WI38 (cell line): ENCODE data around the gene IGF2BP2.

Experiments
- H3K4me3 ChIP-seq: 2 replicates; pipeline ENCODE4 v1.5.1; 2011; ENCODE audit warnings: low read depth, mild to moderate bottlenecking, control low read depth, low read length
- TF ChIP-seq, protein P1 (sequence below): IDR thresholded peaks from 2 replicates; pipeline ENCODE4 v1.5.1; 2012; ENCODE audit warnings: low read depth, mild to moderate bottlenecking, control low read depth, low read length

The IGF2BP2 gene

DNA sequence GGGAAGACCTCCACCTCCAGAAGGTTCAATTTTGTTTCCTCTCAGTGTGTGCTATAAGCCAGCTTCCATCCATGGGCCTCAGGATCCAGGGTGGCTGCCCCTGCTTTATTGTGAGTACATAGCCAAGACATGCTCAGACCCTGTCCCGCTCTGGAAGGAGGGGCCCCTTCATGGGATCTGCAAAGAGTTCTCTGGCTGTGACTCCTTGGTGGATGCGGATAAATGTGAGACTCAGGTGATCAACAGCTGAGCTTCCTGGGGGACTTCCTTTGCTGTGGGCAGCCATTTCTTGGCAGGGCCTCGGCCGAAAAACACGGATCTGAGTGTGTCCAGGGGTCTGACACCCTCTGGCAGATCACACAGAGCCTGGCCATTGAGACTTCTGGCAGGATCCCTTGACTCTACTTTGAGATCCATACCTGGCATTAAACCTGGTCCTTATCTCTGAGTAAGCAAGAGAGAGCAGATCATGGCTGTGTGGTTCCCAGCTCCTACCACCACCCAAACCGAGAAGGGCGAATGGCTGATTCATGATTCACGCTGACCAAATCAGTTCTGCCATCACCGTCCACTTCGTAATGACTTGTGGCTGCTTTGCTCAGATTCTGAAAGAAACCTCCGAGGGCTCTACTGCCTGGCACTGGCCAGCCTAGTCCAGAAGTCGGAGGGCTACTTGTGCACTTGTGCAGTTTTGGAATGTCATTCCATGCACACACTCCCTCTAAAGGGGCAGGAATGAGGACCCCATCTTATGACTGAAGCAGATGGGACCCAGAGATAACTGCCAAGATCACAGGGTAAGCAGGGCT is 170.7 kb downstream of the IGF2BP2 start:
- TF ChIP-seq, protein P1, sequence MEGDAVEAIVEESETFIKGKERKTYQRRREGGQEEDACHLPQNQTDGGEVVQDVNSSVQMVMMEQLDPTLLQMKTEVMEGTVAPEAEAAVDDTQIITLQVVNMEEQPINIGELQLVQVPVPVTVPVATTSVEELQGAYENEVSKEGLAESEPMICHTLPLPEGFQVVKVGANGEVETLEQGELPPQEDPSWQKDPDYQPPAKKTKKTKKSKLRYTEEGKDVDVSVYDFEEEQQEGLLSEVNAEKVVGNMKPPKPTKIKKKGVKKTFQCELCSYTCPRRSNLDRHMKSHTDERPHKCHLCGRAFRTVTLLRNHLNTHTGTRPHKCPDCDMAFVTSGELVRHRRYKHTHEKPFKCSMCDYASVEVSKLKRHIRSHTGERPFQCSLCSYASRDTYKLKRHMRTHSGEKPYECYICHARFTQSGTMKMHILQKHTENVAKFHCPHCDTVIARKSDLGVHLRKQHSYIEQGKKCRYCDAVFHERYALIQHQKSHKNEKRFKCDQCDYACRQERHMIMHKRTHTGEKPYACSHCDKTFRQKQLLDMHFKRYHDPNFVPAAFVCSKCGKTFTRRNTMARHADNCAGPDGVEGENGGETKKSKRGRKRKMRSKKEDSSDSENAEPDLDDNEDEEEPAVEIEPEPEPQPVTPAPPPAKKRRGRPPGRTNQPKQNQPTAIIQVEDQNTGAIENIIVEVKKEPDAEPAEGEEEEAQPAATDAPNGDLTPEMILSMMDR: no peak
- no peak overlapping the region for H3K4me3 ChIP-seq

DNA sequence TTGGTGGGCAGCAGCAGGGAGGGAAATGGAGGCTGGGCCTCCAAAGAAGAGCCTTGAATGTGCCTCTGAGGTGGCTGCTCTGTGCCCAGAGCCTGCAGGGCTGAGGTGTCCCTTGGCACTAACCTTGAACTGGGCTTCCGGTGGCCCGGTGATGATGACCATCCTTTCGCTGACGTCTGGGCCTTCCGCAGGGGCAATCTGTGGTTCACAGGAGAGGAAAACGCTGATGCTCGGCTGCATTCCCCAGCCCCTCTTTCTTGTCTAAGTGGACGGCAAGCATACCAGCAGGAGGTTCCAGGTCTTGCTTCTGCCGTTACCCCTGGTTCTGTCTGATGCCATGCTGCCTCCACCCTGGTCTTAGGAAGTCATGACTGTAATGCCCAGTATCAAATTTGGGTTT is 172.9 kb downstream of the IGF2BP2 start:
- H3K4me3 ChIP-seq: no peak overlapping the region
- TF ChIP-seq, protein P1: no peak

DNA sequence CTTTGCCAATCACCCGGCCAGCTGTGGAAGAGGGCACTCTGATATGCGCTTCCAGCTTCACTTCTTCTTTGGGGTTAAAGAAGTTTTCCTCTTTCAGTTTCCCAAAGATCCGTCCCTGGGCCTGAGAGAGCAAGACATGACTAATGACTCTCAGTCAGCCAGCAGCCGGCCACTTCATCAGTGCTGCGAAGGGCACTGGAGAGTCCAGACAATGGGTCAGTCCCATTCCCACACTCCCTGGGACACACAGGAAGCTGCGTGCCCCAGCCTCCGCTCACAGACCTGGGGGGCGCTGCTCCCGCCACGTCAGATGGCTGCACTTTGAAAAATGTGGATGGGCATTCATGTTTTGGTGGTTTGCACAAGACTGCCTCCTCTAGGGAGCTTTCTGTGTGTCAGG is 175.4 kb downstream of the IGF2BP2 start:
- TF ChIP-seq, protein P1: no peak
- no peak overlapping the region for H3K4me3 ChIP-seq

DNA sequence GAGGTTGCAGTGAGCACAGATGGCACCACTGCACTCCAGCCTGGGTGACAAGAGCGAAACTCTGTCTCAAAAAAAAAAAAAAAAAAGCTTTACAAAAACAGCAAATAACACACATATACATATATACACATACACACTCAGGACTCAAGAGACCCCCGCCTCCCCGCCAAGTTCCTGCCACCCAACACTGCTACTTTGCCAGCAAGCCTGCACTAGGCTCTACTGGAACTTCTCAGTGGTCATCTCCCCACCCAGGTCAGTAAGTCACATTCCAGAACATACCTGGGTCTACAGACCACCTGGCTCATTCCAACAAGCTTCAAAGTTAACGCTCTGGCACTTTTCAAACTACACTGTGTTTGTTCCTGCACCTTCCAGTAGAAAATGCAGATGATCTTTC is 176.4 kb downstream of the IGF2BP2 start:
- TF ChIP-seq, protein P1: no peak
- H3K4me3 ChIP-seq: no peak overlapping the region

DNA sequence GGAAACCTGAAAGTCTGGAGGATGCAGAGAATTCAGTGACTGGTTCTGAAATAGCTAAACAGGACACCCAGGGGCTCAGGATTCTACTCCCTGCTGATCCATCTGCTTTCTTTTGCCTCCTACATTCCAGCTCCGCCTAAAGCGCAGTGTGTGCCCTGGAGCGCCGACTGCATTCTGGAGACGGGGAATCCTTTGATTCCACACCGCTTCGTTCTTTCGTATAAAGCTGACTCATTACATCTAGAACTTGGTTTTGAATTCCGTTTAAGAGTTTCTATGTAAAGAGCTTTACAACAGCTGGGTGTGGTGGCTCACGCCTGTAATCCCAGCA is 177.0 kb downstream of the IGF2BP2 start:
- H3K4me3 ChIP-seq: no peak overlapping the region
- TF ChIP-seq, protein P1: no peak

DNA sequence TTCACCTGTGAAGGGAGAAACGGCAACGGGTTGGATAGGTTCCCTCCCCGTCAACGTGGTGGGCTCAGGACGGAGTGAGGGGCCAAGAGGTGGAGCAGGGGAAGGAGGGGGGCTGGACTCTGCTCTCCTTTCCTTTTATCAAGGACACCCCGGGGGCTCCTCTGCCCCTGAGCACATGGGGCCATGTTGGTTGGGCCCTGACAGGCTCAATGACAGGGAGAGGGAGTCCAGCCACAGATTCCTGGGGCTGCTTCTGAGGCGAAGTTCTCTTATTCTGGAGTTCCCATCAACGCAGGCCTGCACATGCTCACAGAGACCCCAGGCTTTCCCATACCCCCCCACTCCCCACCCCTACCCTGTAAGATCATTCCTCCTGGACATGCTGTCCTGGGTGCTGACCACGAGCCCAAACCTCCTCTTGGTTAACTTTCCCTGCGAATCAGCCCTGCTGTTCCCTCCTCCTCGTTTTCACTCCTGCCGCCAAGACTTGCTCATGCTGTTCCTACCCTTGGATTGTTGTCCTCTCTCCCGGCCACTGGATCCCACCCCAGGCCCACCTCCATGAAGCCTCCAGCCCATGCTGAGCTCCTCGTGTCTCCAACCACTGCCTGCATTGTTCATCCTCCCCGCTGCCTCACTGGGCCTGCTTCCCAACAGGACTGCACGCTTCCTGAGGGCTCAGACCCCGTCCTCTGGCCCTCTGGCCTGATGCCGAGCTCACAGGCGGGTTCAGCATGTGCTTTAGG is 177.5 kb downstream of the IGF2BP2 start:
- no peak overlapping the region for H3K4me3 ChIP-seq
- TF ChIP-seq, protein P1: no peak
